ENCODE data around the gene IKBKG. TPM values are rescaled to one million over a fixed set of nuclear protein-coding genes. Genes with fewer than 3 reads are reported as not detected.

The IKBKG gene
- total RNA-seq, 1 experiment from 2014 or later = 34.3 TPM

- TF ChIP-seq EZH2phosphoT487 (IDR thresholded peaks at IDR 0.05; ENCODE audit: borderline replicate concordance, low read length) (no peak), EZH2 (IDR thresholded peaks at IDR 0.05; ENCODE audit: low read length, unreplicated experiment) (no peak), CTCF (conservative IDR thresholded peaks at IDR 0.05; ENCODE audit: low read depth, low read length) (no peak)
- no peaks in the 10 kb centered on the region for H4K20me1 ChIP-seq (ENCODE audit: low read length)
- intact Hi-C loops (cut with micrococcal nuclease) = no loop called here
- CTCF ChIA-PET = no interaction called here
- H3K79me2 ChIP-seq (ENCODE audit: low read length) = peaks cover 12% of the 10 kb centered on the region
- H3K9me3 ChIP-seq (ENCODE audit: low read length) = no peaks in the 10 kb centered on the region
- BruUV-seq (replicated peaks) = no TSS peak
- ATAC-seq = peak; percentile 97
- H3K27me3 ChIP-seq (ENCODE audit: low read length) = no peaks in the 10 kb centered on the region
- peak; percentile 88 for DNase-seq
- H3K4me1 ChIP-seq (ENCODE audit: insufficient read depth, low read length) = peaks cover 8% of the 10 kb centered on the region
- POLR2A ChIA-PET (ENCODE audit: unreplicated experiment) = no interaction called here
- no peaks in the 10 kb centered on the region for H3K9me2 ChIP-seq (replicated peaks; ENCODE audit: low read length)
- H2AFZ ChIP-seq (ENCODE audit: low read length) = peak within 1 kb of the TSS; percentile 95
- H3K36me3 ChIP-seq (ENCODE audit: low read depth, low read length) = no peaks in the 10 kb centered on the region
- H3F3A ChIP-seq (ENCODE audit: low read length, unreplicated experiment) = no peaks in the 10 kb centered on the region
- peak within 1 kb of the TSS; percentile 55 for H3K27ac ChIP-seq (ENCODE audit: low read length)
- peak within 1 kb of the TSS; percentile 95 for H3K9ac ChIP-seq (ENCODE audit: low read length)
- peak within 1 kb of the TSS; percentile 99 for H3K4me2 ChIP-seq (ENCODE audit: low read length)
- H3K4me3 ChIP-seq (ENCODE audit: low read length) = peak within 1 kb of the TSS; percentile 92
Observed at GRCh38 chrX:154515966-154516655, 31.3 kb upstream of the IKBKG start, which contains the start of gene FAM3A. TSS of gene FAM3A (minus strand) at chrX:154516232. CDS start at chrX:154515772, 460 bp downstream.

- Histone ChIP-seq H3F3A (ENCODE audit: low read length, unreplicated experiment) (no peaks in the 10 kb centered on the region), H3K9me3 (ENCODE audit: low read length) (no peaks in the 10 kb centered on the region), H3K4me3 (ENCODE audit: low read length) (peak overlapping the region; percentile 92), H2AFZ (ENCODE audit: low read length) (peak overlapping the region; percentile 95), H4K20me1 (ENCODE audit: low read length) (no peaks in the 10 kb centered on the region), H3K79me2 (ENCODE audit: low read length) (peaks cover 12% of the 10 kb centered on the region), H3K9ac (ENCODE audit: low read length) (peak overlapping the region; percentile 52), H3K4me2 (ENCODE audit: low read length) (peak overlapping the region; percentile 82), H3K27me3 (ENCODE audit: low read length) (no peaks in the 10 kb centered on the region), H3K9me2 (replicated peaks; ENCODE audit: low read length) (no peaks in the 10 kb centered on the region), H3K36me3 (ENCODE audit: low read depth, low read length) (no peaks in the 10 kb centered on the region), H3K4me1 (ENCODE audit: insufficient read depth, low read length) (peaks cover 8% of the 10 kb centered on the region), H3K27ac (ENCODE audit: low read length) (no peak overlapping the region)
- BruUV-seq (replicated peaks) = TSS peak; percentile 90
- no peak for TF ChIP-seq CTCF (conservative IDR thresholded peaks at IDR 0.05; ENCODE audit: low read depth, low read length)
- no peak for TF ChIP-seq EZH2 (IDR thresholded peaks at IDR 0.05; ENCODE audit: low read length, unreplicated experiment)
- no peak for TF ChIP-seq EZH2phosphoT487 (IDR thresholded peaks at IDR 0.05; ENCODE audit: borderline replicate concordance, low read length)
- CTCF ChIA-PET = no interaction called here
- POLR2A ChIA-PET (ENCODE audit: unreplicated experiment) = no interaction called here
- intact Hi-C loops (cut with micrococcal nuclease) = no loop called here
- ATAC-seq (peak; percentile 3), DNase-seq (no peak)
Observed at GRCh38 chrX:154516656-154517100, 30.7 kb upstream of the IKBKG start.

- POLR2A ChIA-PET (ENCODE audit: unreplicated experiment) = no interaction called here
Observed at GRCh38 chrX:154517101-154517781, 30.2 kb upstream of the IKBKG start.

More at GRCh38 chrX:154517101-154517781, 30.2 kb upstream of the IKBKG start:
- intact Hi-C loops (cut with micrococcal nuclease) = no loop called here
- CTCF ChIA-PET = no interaction called here
- DNase-seq = no peak
- no TSS peak for BruUV-seq (replicated peaks)
- H3K4me3 ChIP-seq (ENCODE audit: low read length) = peak overlapping the region; percentile 92; the same call in 1 of the 2 replicates
- H3K27me3 ChIP-seq (ENCODE audit: low read length) = no peaks in the 10 kb centered on the region
- no peaks in the 10 kb centered on the region for H4K20me1 ChIP-seq (ENCODE audit: low read length)
- no peaks in the 10 kb centered on the region for H3K9me3 ChIP-seq (ENCODE audit: low read length)
- no peaks in the 10 kb centered on the region for H3F3A ChIP-seq (ENCODE audit: low read length, unreplicated experiment)
- H3K9me2 ChIP-seq (replicated peaks; ENCODE audit: low read length) = no peaks in the 10 kb centered on the region
- no peak for ATAC-seq
- TF ChIP-seq EZH2phosphoT487 (IDR thresholded peaks at IDR 0.05; ENCODE audit: borderline replicate concordance, low read length) (no peak), EZH2 (IDR thresholded peaks at IDR 0.05; ENCODE audit: low read length, unreplicated experiment) (no peak), CTCF (conservative IDR thresholded peaks at IDR 0.05; ENCODE audit: low read depth, low read length) (no peak)
- H3K36me3 ChIP-seq (ENCODE audit: low read depth, low read length) = no peaks in the 10 kb centered on the region
- H3K4me1 ChIP-seq (ENCODE audit: insufficient read depth, low read length) = peaks cover 8% of the 10 kb centered on the region
- no peak overlapping the region for H2AFZ ChIP-seq (ENCODE audit: low read length)
- H3K79me2 ChIP-seq (ENCODE audit: low read length) = peaks cover 12% of the 10 kb centered on the region
- H3K4me2 ChIP-seq (ENCODE audit: low read length) = peak overlapping the region; percentile 82
- no peak overlapping the region for H3K9ac ChIP-seq (ENCODE audit: low read length)
- H3K27ac ChIP-seq (ENCODE audit: low read length) = no peak overlapping the region

All from PC-3 (cell line).